CD4-positive, alpha-beta T cell (primary cell): Measurements from ENCODE around the gene CHPF2. TPM values are rescaled to one million over a fixed set of nuclear protein-coding genes. Genes with fewer than 3 reads are reported as not detected.

Source experiments
- ATAC-seq: fragments of 200-7000 bp; cut with Tn5 transposase; one replicate; pipeline ENCODE4 v1.10.0; 2022; ENCODE audit warnings: mild to moderate bottlenecking; ENCODE audit not compliant: poor library complexity
- CTCF ChIA-PET: fragments of 350-600 bp; sonication (Branson Sonifier 250); formaldehyde crosslinking; loops from one replicate; lab custom pipeline; 2021; ENCODE audit warnings: antibody characterized with exemption, inconsistent platforms; lab: Charles Lee
- POLR2A ChIA-PET: fragments of 350-600 bp; sonication (Branson Sonifier 250); formaldehyde crosslinking; loops from one replicate; lab custom pipeline; 2021; ENCODE audit warnings: antibody characterized with exemption, inconsistent platforms; lab: Charles Lee
- DNase-seq, 14 experiments: peaks; one replicate each; pipeline ENCODE4 v3.0.0-alpha.2; 2013 to 2020; ENCODE audit warnings: mixed read lengths in 2 of 14
- H3K27ac ChIP-seq, 2 donors: one replicate each; pipeline versions ENCODE4 v1.5.1 to v1.7.0; 2013; ENCODE audit warnings: low read length in 2 of 2, low read depth in 1 of 2, mild to moderate bottlenecking in 1 of 2
- H3K27me3 ChIP-seq, 2 experiments: 1 replicate in 1 of 2; 2 replicates in 1 of 2; pipeline versions ENCODE4 v1.6.1 to v1.7.0; 2013; ENCODE audit warnings: low read length in 2 of 2, control low read depth in 1 of 2, mild to moderate bottlenecking in 1 of 2, moderate library complexity in 1 of 2; ENCODE audit not compliant: insufficient read depth in 2 of 2, control insufficient read depth in 1 of 2
- H3K36me3 ChIP-seq: one replicate; pipeline ENCODE4 v1.6.1; 2013; ENCODE audit warnings: low read length, control low read depth; ENCODE audit not compliant: insufficient read depth
- H3K4me1 ChIP-seq: one replicate; pipeline ENCODE4 v1.6.1; 2013; ENCODE audit warnings: low read length, control low read depth; ENCODE audit not compliant: insufficient read depth
- H3K4me3 ChIP-seq: one replicate; pipeline ENCODE4 v1.5.1; 2013; ENCODE audit warnings: mild to moderate bottlenecking, low read length, moderate library complexity
- H3K9me3 ChIP-seq, 2 experiments: 1 replicate in 1 of 2; 2 replicates in 1 of 2; pipeline versions ENCODE4 v1.6.1 to v1.7.0; 2013; ENCODE audit warnings: low read length in 2 of 2, mild to moderate bottlenecking in 2 of 2, control low read depth in 1 of 2, moderate library complexity in 1 of 2; ENCODE audit not compliant: control insufficient read depth in 1 of 2, insufficient read depth in 1 of 2
- H3K27ac Mint-ChIP-seq: one replicate; pipeline ENCODE4 v1.8.0; 2020; ENCODE audit warnings: mixed read lengths
- H3K27me3 Mint-ChIP-seq: one replicate; pipeline ENCODE4 v1.8.0; 2021; ENCODE audit warnings: mixed read lengths
- H3K36me3 Mint-ChIP-seq: one replicate; pipeline ENCODE4 v1.8.0; 2021; ENCODE audit warnings: low read depth, mixed read lengths
- H3K4me1 Mint-ChIP-seq: one replicate; pipeline ENCODE4 v1.8.0; 2021; ENCODE audit warnings: low read depth, mixed read lengths
- H3K4me3 Mint-ChIP-seq: one replicate; pipeline ENCODE4 v1.8.0; 2020; ENCODE audit warnings: mild to moderate bottlenecking, mixed read lengths
- H3K9me3 Mint-ChIP-seq: one replicate; pipeline ENCODE4 v1.8.0; 2020; ENCODE audit warnings: mixed read lengths
- intact Hi-C, 2 experiments: fragments of 100-400 bp; cut with DNase I in 1 of 2; cut with micrococcal nuclease in 1 of 2; formaldehyde crosslinking; loops; one replicate each; pipeline versions ENCODE4 v1.15.1 to v1.9.0; 2023 to 2025; cut with DNase I, micrococcal nuclease
- total RNA-seq, 174 experiments: library from RNA in 2 of 174; stranded (reverse) in 2 of 174; gene quantifications; one replicate each; pipeline ENCODE4 v1.2.3 and lab custom pipeline; 2021 to 2026
- TF ChIP-seq, protein P1 (sequence below): fragments of 200-600 bp; IDR thresholded peaks from one replicate; pipeline ENCODE4 v1.8.0; 2022; ENCODE audit warnings: antibody characterized with exemption, mild to moderate bottlenecking

The CHPF2 gene
- total RNA-seq, 2 experiments from 2014 or later: 29.6 to 30.5 TPM

DNA sequence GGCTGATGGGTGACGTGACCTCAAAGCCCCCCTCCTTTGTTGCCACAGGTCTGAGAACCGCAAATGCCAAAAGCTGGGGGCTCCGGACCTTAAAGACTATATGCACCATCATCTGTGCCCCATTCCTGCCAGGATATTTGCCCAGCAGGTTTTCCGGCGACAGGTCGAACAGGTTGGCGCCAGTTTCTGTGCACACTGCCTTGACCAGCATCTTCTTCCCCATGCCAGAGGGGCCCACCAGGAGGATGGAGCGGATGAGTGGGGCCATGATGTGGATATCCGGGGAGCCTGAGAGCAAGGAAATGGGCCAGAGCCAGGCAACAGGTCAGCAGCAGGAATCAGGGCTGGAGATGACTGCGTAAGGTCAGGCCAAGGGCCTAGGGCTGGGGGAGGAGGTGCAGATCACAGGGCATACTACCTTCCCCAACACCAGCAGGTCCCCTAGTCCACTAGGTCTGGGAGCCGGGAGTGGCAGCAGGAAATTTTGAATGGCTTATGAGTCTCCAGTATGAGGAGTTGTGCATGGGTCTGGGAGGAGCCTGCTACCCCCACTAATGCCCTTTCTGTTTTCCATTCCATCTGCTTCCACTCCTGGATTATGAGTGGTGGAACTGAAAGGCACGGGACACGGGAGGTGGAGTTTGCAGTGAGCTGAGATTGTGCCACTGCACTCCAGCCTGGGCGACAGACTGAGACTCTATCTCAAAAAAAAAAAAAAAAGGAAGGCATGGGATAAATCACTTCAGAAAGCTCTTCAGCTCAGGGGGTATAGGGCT lies 38.9 kb upstream of the CHPF2 start:
- Histone ChIP-seq H3K4me3 (no peak overlapping the region), H3K36me3 (no peaks in the 10 kb centered on the region), H3K27ac (no peak overlapping the region), H3K27me3 (peaks cover 0 to 4% of the 10 kb centered on the region in 2 experiments), H3K4me1 (peaks cover 24% of the 10 kb centered on the region), H3K9me3 (no peaks in the 10 kb centered on the region)
- Mint-ChIP-seq H3K36me3 (no peaks in the 10 kb centered on the region), H3K4me1 (peaks cover 5% of the 10 kb centered on the region), H3K9me3 (no peaks in the 10 kb centered on the region), H3K4me3 (no peak overlapping the region), H3K27me3 (peaks cover 11% of the 10 kb centered on the region), H3K27ac (no peak overlapping the region)
- CTCF ChIA-PET: no interaction called here
- POLR2A ChIA-PET: no interaction called here
- DNase-seq: no peak
- no peak for ATAC-seq
- intact Hi-C loops: no loop called here
- TF ChIP-seq, protein P1, sequence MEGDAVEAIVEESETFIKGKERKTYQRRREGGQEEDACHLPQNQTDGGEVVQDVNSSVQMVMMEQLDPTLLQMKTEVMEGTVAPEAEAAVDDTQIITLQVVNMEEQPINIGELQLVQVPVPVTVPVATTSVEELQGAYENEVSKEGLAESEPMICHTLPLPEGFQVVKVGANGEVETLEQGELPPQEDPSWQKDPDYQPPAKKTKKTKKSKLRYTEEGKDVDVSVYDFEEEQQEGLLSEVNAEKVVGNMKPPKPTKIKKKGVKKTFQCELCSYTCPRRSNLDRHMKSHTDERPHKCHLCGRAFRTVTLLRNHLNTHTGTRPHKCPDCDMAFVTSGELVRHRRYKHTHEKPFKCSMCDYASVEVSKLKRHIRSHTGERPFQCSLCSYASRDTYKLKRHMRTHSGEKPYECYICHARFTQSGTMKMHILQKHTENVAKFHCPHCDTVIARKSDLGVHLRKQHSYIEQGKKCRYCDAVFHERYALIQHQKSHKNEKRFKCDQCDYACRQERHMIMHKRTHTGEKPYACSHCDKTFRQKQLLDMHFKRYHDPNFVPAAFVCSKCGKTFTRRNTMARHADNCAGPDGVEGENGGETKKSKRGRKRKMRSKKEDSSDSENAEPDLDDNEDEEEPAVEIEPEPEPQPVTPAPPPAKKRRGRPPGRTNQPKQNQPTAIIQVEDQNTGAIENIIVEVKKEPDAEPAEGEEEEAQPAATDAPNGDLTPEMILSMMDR: no peak

DNA sequence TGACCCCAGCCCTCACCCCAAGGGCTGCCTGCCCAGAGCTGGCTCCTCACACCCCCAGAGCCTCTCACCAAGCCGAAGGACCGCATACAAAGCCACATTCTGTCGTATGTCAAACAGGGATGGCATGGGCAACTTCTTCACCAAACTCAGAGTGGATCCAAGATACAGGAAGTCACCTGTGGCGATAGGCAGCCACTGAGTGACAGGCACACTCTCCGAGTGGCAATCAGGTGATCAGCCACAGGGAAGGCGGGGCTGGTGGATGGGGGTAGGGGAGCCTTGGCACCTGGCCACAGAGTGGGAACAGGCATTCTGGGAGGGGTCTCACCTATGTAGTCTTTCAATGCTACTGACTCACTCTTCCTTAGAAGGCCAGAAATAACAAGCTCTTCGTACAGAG lies 38.1 kb upstream of the CHPF2 start:
- ChIA-PET POLR2A (no interaction called here), CTCF (no interaction called here)
- H3K27ac ChIP-seq: no peak overlapping the region
- peaks cover 5% of the 10 kb centered on the region for H3K4me1 Mint-ChIP-seq
- no peak overlapping the region for H3K27ac Mint-ChIP-seq
- no peaks in the 10 kb centered on the region for H3K9me3 ChIP-seq
- H3K36me3 Mint-ChIP-seq: no peaks in the 10 kb centered on the region
- H3K27me3 Mint-ChIP-seq: peaks cover 11% of the 10 kb centered on the region
- no peak overlapping the region for H3K4me3 ChIP-seq
- no peaks in the 10 kb centered on the region for H3K9me3 Mint-ChIP-seq
- TF ChIP-seq, protein P1: no peak
- no peak overlapping the region for H3K4me3 Mint-ChIP-seq
- DNase-seq (peak in 1 of 14 experiments; percentile 33), ATAC-seq (peak; percentile 51)
- intact Hi-C loops: no loop called here
- H3K4me1 ChIP-seq: peaks cover 24% of the 10 kb centered on the region
- H3K36me3 ChIP-seq: no peaks in the 10 kb centered on the region
- peaks cover 0 to 4% of the 10 kb centered on the region in 2 experiments for H3K27me3 ChIP-seq

DNA sequence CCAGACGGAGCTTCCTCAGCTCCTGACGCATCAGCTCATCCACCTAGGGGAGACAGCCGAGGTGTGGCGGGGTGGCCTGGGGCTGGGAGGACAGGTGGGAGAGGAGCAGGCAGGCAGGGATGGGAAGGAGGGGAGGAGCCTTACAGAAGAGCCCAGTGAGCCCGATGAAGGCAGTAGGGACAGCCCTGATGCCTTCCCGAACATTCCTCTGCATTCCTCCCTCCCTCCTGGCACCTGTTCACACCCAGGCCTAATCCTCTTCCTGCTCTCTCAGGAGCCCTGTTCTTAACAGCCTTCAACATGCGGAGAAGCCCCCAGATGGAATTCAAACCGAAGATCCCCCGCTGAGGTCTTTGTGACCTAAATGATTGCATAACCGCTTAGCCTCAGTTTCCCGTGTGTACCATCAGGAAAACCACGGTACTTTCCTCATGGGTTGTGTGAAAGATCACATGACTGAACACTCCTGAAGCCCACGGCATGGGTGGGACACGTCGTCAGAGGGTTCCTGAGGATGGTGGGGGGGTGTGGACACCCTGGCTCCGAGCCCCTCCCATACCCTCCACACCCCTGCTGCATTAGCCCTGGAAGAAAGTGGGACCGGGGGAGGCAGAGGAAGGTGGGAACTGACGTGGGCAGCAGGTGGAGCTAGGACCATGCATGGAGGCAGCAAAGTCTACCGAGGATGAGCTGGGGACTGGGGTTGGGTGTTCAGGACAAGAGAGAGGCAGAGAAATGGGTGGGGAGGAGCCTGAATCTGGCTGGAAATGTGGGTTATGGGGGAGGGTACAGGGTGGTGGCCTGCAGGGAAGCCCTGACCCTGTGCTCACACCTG lies 36.5 kb upstream of the CHPF2 start:
- ChIA-PET POLR2A (no interaction called here), CTCF (no interaction called here)
- Histone ChIP-seq H3K4me1 (peaks cover 24% of the 10 kb centered on the region), H3K27me3 (peaks cover 0 to 4% of the 10 kb centered on the region in 2 experiments), H3K36me3 (no peaks in the 10 kb centered on the region), H3K4me3 (no peak overlapping the region), H3K9me3 (no peaks in the 10 kb centered on the region), H3K27ac (no peak overlapping the region)
- DNase-seq: no peak
- no peaks in the 10 kb centered on the region for H3K36me3 Mint-ChIP-seq
- H3K9me3 Mint-ChIP-seq: no peaks in the 10 kb centered on the region
- peaks cover 11% of the 10 kb centered on the region for H3K27me3 Mint-ChIP-seq
- TF ChIP-seq, protein P1: no peak
- intact Hi-C loops: no loop called here
- H3K4me3 Mint-ChIP-seq: no peak overlapping the region
- no peak overlapping the region for H3K27ac Mint-ChIP-seq
- no peak for ATAC-seq
- H3K4me1 Mint-ChIP-seq: peaks cover 5% of the 10 kb centered on the region
